PC-3 (cell line): ENCODE data around the gene COL15A1. TPM values are rescaled to one million over a fixed set of nuclear protein-coding genes. Genes with fewer than 3 reads are reported as not detected.

ENCODE experiments used
- ATAC-seq: fragments of 200-7000 bp; cut with Tn5 transposase; 2 replicates; pipeline ENCODE4 v1.9.1; 2020; ENCODE audit warnings: mild to moderate bottlenecking, moderate library complexity
- BruUV-seq: library from RNA; stranded (reverse); fragments of 400-500 nt; replicated peaks from 2 replicates; lab custom pipeline; 2021; lab: Mats Ljungman, UMichigan
- CTCF ChIA-PET: fragments of 300-600 bp; sonication (Branson Sonifier 250); formaldehyde crosslinking; loops from one replicate; lab custom pipeline; 2022; ENCODE audit warnings: antibody characterized with exemption; lab: Charles Lee
- POLR2A ChIA-PET: fragments of 300-600 bp; sonication (Branson Sonifier 250); formaldehyde crosslinking; loops from one replicate; lab custom pipeline; 2022; ENCODE audit warnings: antibody characterized with exemption; ENCODE audit not compliant: unreplicated experiment; lab: Charles Lee
- DNase-seq: peaks from one replicate; pipeline ENCODE4 v3.0.0-alpha.2; 2015
- H2AFZ ChIP-seq: fragments of 300-600 bp; sonication (generic); 2 replicates; pipeline ENCODE4 v1.6.0; 2016; ENCODE audit warnings: antibody characterized with exemption, low read length
- H3F3A ChIP-seq: fragments of 300-600 bp; sonication (generic); one replicate; pipeline ENCODE4 v1.6.0; 2017; ENCODE audit warnings: antibody characterized with exemption, low read length, control low read depth, mild to moderate bottlenecking; ENCODE audit not compliant: unreplicated experiment
- H3K27ac ChIP-seq: fragments of 300-600 bp; sonication (generic); 2 replicates; pipeline ENCODE4 v1.5.1; 2016; ENCODE audit warnings: mild to moderate bottlenecking, low read length
- H3K27me3 ChIP-seq: fragments of 300-600 bp; sonication (generic); 2 replicates; pipeline ENCODE4 v1.6.1; 2016; ENCODE audit warnings: low read length, mixed read lengths
- H3K36me3 ChIP-seq: fragments of 300-600 bp; sonication (generic); 2 replicates; pipeline ENCODE4 v1.6.1; 2016; ENCODE audit warnings: low read depth, mixed run types, low read length, mixed read lengths
- H3K4me1 ChIP-seq: fragments of 300-600 bp; sonication (generic); 2 replicates; pipeline ENCODE4 v1.5.1; 2016; ENCODE audit warnings: low read length; ENCODE audit not compliant: insufficient read depth
- H3K4me2 ChIP-seq: fragments of 300-600 bp; sonication (generic); 2 replicates; pipeline ENCODE4 v1.6.0; 2016; ENCODE audit warnings: low read length
- H3K4me3 ChIP-seq: fragments of 300-600 bp; sonication (generic); 2 replicates; pipeline ENCODE4 v1.5.1; 2016; ENCODE audit warnings: mild to moderate bottlenecking, low read length, mixed read lengths
- H3K79me2 ChIP-seq: fragments of 300-600 bp; sonication (generic); 2 replicates; pipeline ENCODE4 v1.6.1; 2017; ENCODE audit warnings: low read length, mixed read lengths
- H3K9ac ChIP-seq: fragments of 300-600 bp; sonication (generic); 2 replicates; pipeline ENCODE4 v1.6.0; 2016; ENCODE audit warnings: mild to moderate bottlenecking, low read length
- H3K9me2 ChIP-seq: fragments of 300-600 bp; sonication (generic); replicated peaks from 2 replicates; pipeline ENCODE4 v1.6.1; 2016; ENCODE audit warnings: mixed run types, low read length, mixed read lengths
- H3K9me3 ChIP-seq: fragments of 300-600 bp; sonication (generic); 2 replicates; pipeline ENCODE4 v1.6.1; 2016; ENCODE audit warnings: low read length, mixed read lengths
- H4K20me1 ChIP-seq: fragments of 300-600 bp; sonication (generic); 2 replicates; pipeline ENCODE4 v1.6.1; 2016; ENCODE audit warnings: low read length, mixed read lengths
- EZH2 ChIP-seq: fragments of 300-600 bp; sonication (generic); IDR thresholded peaks from one replicate; pipeline ENCODE4 v1.6.1; 2017; ENCODE audit warnings: antibody characterized with exemption, mild to moderate bottlenecking, low read length; ENCODE audit not compliant: unreplicated experiment
- EZH2phosphoT487 ChIP-seq: fragments of 300-600 bp; sonication (generic); IDR thresholded peaks from 2 replicates; pipeline ENCODE4 v1.6.1; 2018; ENCODE audit warnings: mild to moderate bottlenecking, antibody characterized with exemption, low read length, borderline replicate concordance
- intact Hi-C: fragments of 100-400 bp; cut with micrococcal nuclease; formaldehyde crosslinking; loops from 2 replicates; pipeline ENCODE4 v1.9.0; 2023
- total RNA-seq: library from RNA; depleted of rRNA; stranded (reverse); fragments of >200 nt; gene quantifications from 2 replicates; pipeline ENCODE4 v1.2.3, GENCODE V29; 2014
- TF ChIP-seq, protein P1 (sequence below): fragments of 300-600 bp; sonication (generic); conservative IDR thresholded peaks from 2 replicates; pipeline ENCODE4 v1.5.1; 2017; ENCODE audit warnings: antibody characterized with exemption, low read depth, mild to moderate bottlenecking, low read length

COL15A1 gene
- total RNA-seq, 1 experiment from 2014 or later, result 0.04 TPM

DNA sequence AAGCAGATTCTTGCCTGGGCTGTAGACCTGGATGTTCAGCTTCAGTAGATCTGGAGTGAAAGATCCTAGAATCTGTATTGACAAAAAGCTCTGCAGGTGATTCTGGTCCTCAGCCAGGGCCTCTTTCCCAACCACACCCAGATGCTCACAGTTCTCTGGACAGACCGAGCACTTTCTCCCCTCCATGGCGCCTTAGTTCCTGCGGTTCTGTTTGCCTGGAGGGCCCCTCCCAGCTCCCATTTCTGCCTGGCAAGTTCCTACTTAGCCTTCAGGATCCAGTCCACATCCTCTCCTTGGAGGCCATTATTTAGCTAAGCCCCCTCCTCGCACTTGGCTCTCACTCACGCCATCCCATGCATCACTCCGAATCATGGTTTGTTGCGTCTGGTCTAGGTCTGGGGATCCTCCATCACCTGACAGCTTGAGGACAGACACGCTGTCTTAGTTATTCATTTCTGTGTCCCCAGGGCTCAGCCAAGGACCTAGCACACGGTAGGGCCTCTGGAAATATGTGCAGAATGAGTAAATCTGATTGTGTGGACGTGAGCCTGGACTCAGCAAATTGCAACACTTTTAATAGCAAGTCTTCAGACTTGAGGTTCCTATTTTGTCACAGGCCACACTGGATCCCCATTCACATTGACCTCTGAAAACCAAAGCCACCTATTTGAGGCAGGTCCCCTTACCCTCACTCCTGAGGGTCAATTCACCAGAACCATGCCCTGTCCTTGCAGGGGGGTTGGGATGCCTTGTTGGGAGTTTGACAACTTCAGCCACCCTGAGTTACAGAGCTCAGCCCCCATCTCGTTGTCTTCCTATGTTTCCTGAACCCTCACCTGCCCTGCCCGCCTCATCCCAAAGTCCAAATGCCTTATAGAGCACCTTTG lies 50.7 kb downstream of the COL15A1 start:
- BruUV-seq, result no TSS peak
- no peaks in the 10 kb centered on the region for H3K9me2 ChIP-seq
- DNase-seq (no peak), ATAC-seq (no peak)
- POLR2A ChIA-PET, result no interaction called here
- H3K27me3 ChIP-seq, result no peaks in the 10 kb centered on the region
- H3K4me2 ChIP-seq, result no peak overlapping the region
- no peaks in the 10 kb centered on the region for H3K36me3 ChIP-seq
- H3F3A ChIP-seq, result no peaks in the 10 kb centered on the region
- H3K4me3 ChIP-seq, result no peak overlapping the region
- no peaks in the 10 kb centered on the region for H3K79me2 ChIP-seq
- no peak overlapping the region for H3K9ac ChIP-seq
- intact Hi-C loops, result no loop called here
- CTCF ChIA-PET, result no interaction called here
- no peak overlapping the region for H2AFZ ChIP-seq
- H4K20me1 ChIP-seq, result no peaks in the 10 kb centered on the region
- TF ChIP-seq EZH2, result no peak
- no peak overlapping the region for H3K27ac ChIP-seq
- peaks cover 10% of the 10 kb centered on the region for H3K4me1 ChIP-seq
- H3K9me3 ChIP-seq, result no peaks in the 10 kb centered on the region

DNA sequence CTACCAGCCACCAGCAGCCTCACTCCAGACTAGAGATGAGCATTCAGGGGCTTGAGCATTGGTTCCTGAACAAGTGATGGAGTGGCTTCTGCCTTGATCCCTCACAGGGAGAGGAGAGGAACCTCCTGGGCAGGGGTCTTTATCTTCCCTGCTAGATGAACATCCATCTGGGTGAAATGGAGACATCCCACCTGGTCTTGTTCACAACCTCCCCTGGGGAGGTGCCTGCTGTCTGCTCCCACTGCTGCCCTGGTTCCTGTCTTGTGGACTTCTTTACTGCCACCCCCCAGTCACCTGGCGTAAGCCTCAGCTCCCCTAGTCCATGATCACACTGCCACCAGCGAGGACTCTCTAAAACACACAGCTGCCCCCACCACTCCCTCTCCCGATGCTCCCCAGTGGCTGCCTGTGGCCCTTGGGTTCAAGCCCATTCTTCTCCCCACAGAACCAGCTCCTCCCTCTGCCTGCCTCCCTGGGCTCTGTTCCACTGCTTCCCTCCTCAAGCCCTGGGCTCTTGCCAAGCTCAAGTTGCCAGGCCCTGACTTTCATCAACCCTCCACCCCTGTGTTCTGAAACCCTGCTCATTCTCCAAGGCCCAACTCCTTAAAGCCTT lies 51.5 kb downstream of the COL15A1 start:
- no peak overlapping the region for H3K9ac ChIP-seq
- H3F3A ChIP-seq, result no peaks in the 10 kb centered on the region
- intact Hi-C loops, result no loop called here
- H3K9me2 ChIP-seq, result no peaks in the 10 kb centered on the region
- no peaks in the 10 kb centered on the region for H3K9me3 ChIP-seq
- H3K27me3 ChIP-seq, result no peaks in the 10 kb centered on the region
- H3K27ac ChIP-seq, result no peak overlapping the region
- DNase-seq, result no peak
- H3K4me1 ChIP-seq, result peaks cover 4% of the 10 kb centered on the region
- ChIA-PET POLR2A (no interaction called here), CTCF (interaction anchor here (0.5 kb wide), 1 partner anchor 96 kb away, joined by 4 read pairs; no protein-coding TSS in a partner anchor)
- no peaks in the 10 kb centered on the region for H4K20me1 ChIP-seq
- no peak for ATAC-seq
- H2AFZ ChIP-seq, result no peak overlapping the region
- no peak overlapping the region for H3K4me2 ChIP-seq
- no peak overlapping the region for H3K4me3 ChIP-seq
- TF ChIP-seq EZH2phosphoT487 (no peak), EZH2 (no peak)
- TF ChIP-seq, protein P1, sequence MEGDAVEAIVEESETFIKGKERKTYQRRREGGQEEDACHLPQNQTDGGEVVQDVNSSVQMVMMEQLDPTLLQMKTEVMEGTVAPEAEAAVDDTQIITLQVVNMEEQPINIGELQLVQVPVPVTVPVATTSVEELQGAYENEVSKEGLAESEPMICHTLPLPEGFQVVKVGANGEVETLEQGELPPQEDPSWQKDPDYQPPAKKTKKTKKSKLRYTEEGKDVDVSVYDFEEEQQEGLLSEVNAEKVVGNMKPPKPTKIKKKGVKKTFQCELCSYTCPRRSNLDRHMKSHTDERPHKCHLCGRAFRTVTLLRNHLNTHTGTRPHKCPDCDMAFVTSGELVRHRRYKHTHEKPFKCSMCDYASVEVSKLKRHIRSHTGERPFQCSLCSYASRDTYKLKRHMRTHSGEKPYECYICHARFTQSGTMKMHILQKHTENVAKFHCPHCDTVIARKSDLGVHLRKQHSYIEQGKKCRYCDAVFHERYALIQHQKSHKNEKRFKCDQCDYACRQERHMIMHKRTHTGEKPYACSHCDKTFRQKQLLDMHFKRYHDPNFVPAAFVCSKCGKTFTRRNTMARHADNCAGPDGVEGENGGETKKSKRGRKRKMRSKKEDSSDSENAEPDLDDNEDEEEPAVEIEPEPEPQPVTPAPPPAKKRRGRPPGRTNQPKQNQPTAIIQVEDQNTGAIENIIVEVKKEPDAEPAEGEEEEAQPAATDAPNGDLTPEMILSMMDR, result no peak
- no peaks in the 10 kb centered on the region for H3K36me3 ChIP-seq
- no TSS peak for BruUV-seq
- no peaks in the 10 kb centered on the region for H3K79me2 ChIP-seq

DNA sequence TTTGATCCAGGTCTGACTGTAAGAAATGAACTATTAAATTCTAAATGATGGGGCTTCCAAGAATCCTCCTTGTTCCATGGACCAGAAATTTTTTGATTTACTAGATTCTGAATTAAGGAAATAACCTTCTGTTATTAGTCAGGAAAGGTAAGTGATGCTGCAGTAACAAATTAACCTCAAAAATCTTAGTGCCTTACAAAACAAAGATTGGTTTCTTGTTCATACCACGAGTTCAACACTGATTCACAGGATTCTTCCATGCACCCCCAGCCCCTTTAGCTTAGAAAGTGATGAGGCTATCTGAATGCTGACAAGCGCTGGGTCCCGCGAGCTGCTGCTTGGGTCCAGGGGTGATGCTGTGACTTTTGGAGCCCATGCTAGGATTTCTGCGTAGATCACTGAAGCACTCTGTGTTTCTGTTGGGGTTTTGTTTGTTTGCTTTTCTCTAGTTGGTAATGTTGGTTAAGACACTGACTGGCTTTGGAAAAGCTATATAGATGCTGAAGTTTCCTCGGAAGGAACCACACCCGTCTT lies 52.3 kb downstream of the COL15A1 start:
- TF ChIP-seq, protein P1, result no peak
- TF ChIP-seq EZH2 (no peak), EZH2phosphoT487 (no peak)
- CTCF ChIA-PET, result no interaction called here

More for the DNA sequence above, 52.3 kb downstream of the COL15A1 start:
- POLR2A ChIA-PET, result no interaction called here
- H3K4me1 ChIP-seq, result no peaks in the 10 kb centered on the region
- intact Hi-C loops, result no loop called here
- H3K9me3 ChIP-seq, result no peaks in the 10 kb centered on the region
- no peaks in the 10 kb centered on the region for H3K9me2 ChIP-seq
- no peak overlapping the region for H2AFZ ChIP-seq
- no peaks in the 10 kb centered on the region for H3K79me2 ChIP-seq
- H3K27ac ChIP-seq, result no peak overlapping the region
- no peak for DNase-seq
- H3K4me3 ChIP-seq, result no peak overlapping the region
- no TSS peak for BruUV-seq
- no peaks in the 10 kb centered on the region for H3K27me3 ChIP-seq
- H3K36me3 ChIP-seq, result no peaks in the 10 kb centered on the region
- no peaks in the 10 kb centered on the region for H3F3A ChIP-seq
- no peaks in the 10 kb centered on the region for H4K20me1 ChIP-seq
- no peak for ATAC-seq
- H3K9ac ChIP-seq, result no peak overlapping the region
- H3K4me2 ChIP-seq, result no peak overlapping the region
